Neural cell (in vitro differentiated cells): ENCODE data around the gene IL36A. TPM values are rescaled to one million over a fixed set of nuclear protein-coding genes. Genes with fewer than 3 reads are reported as not detected.

Source experiments
- polyA plus RNA-seq: library from polyadenylated mRNA; depleted of rRNA; stranded (reverse); fragments of >200 nt; gene quantifications from 2 replicates; pipeline ENCODE4 v1.2.3, GENCODE V29; 2014
- small RNA-seq, 3 experiments: library from RNA; depleted of rRNA; stranded (forward); fragments of <200 nt; gene quantifications; one replicate each; pipeline ENCODE3, GENCODE V24; 2012

Gene IL36A
- polyA plus RNA-seq, 1 donor from 2014 or later, result not detected

Small RNAs within 50 kb of the gene (small RNA-seq; reads per million reads assigned to genes)
- gene HMGN2P23, result 0 reads per million in 3 experiments

Other genes with a start within 250 kb of the IL36A start
- 0.78 and 1.5 TPM in 2 replicates for gene CKAP2L, start 240.8 kb upstream of the IL36A start, polyA plus RNA-seq
- 0.14 TPM in 1 of 2 replicates, not detected in the other for gene IL1A, start 221.0 kb upstream of the IL36A start, polyA plus RNA-seq
- gene IL1B, start 168.7 kb upstream of the IL36A start, polyA plus RNA-seq, result not detected in 2 replicates
- gene IL37, start 94.3 kb upstream of the IL36A start, polyA plus RNA-seq, result not detected in 2 replicates
- gene IL36G, start 27.5 kb upstream of the IL36A start, polyA plus RNA-seq, result not detected in 2 replicates
- not detected in 2 replicates for gene IL36B, start 47.4 kb downstream of the IL36A start, polyA plus RNA-seq
- not detected in 2 replicates for gene IL36RN, start 53.7 kb downstream of the IL36A start, polyA plus RNA-seq
- gene IL1F10, start 62.5 kb downstream of the IL36A start, polyA plus RNA-seq, result not detected in 2 replicates
- gene IL1RN, start 122.1 kb downstream of the IL36A start, polyA plus RNA-seq, result not detected in 2 replicates
- gene PSD4, start 168.5 kb downstream of the IL36A start, polyA plus RNA-seq, result 0.30 and 0.67 TPM in 2 replicates